GM21619 (cell line): ENCODE data around the gene MUC4.

Source experiments
- ATAC-seq: cut with Tn5 transposase; IDR thresholded peaks from one replicate; pipeline ENCODE4 v1.9.1; 2021; ENCODE audit not compliant: unreplicated experiment

The MUC4 gene

GRCh38 chr3:195701042-195701915, 110.5 kb downstream of the MUC4 start:
- ATAC-seq, result no peak

GRCh38 chr3:195700319-195700718, 111.4 kb downstream of the MUC4 start:
- no peak for ATAC-seq

GRCh38 chr3:195699860-195700259, 111.9 kb downstream of the MUC4 start:
- ATAC-seq, result no peak

- no peak for ATAC-seq
These were observed 112.3 kb downstream of the MUC4 start for GRCh38 chr3:195699388-195699771.

- ATAC-seq, result no peak
These were observed 112.9 kb downstream of the MUC4 start for GRCh38 chr3:195698647-195699387.

GRCh38 chr3:195698325-195698646, 113.4 kb downstream of the MUC4 start:
- ATAC-seq, result no peak

GRCh38 chr3:195697582-195698324, 114.0 kb downstream of the MUC4 start:
- no peak for ATAC-seq
